SK-N-SH (cell line): Measurements from ENCODE around the gene LHX4. TPM values are rescaled to one million over a fixed set of nuclear protein-coding genes. Genes with fewer than 3 reads are reported as not detected.

ENCODE experiments used
- CTCF ChIA-PET: fragments of 300-600, 350-600 bp; formaldehyde crosslinking; extraction: SDS; loops from one replicate; lab custom pipeline; 2021; lab: Yijun Ruan, JAX
- POLR2A ChIA-PET: fragments of 350-600 bp; sonication (Branson Sonifier 250); formaldehyde crosslinking; extraction: SDS; loops from one replicate; lab custom pipeline; 2020; ENCODE audit warnings: antibody characterized with exemption, inconsistent platforms; lab: Yijun Ruan, JAX
- DNase-seq: peaks from one replicate; pipeline ENCODE4 v3.0.0; 2012
- H2AFZ ChIP-seq: fragments of 200-600 bp; sonication (generic); 2 replicates; pipeline ENCODE4 v1.8.1; 2016; ENCODE audit warnings: antibody characterized with exemption, mild to moderate bottlenecking, low read depth
- H3F3A ChIP-seq: fragments of 200-600 bp; sonication (generic); replicated peaks from 2 replicates; pipeline ENCODE3; 2016; ENCODE audit warnings: antibody characterized with exemption, mild to moderate bottlenecking; ENCODE audit not compliant: insufficient read depth
- H3K27ac ChIP-seq, 2 experiments: fragments of 200-500 bp in 1 of 2; fragments of 200-600 bp in 1 of 2; sonication (Bioruptor generic) in 1 of 2; sonication (generic), shearing (Covaris generic) in 1 of 2; 2 replicates each; pipeline versions ENCODE4 v1.5.1 to v1.6.1; 2014 to 2016; ENCODE audit warnings: low read depth in 2 of 2, inconsistent platforms in 1 of 2, low read length in 1 of 2, mild to moderate bottlenecking in 1 of 2, mixed read lengths in 1 of 2
- H3K27me3 ChIP-seq: fragments of 200-600 bp; sonication (generic), shearing (Covaris generic); 2 replicates; pipeline ENCODE4 v1.6.1; 2016; ENCODE audit warnings: mixed run types; ENCODE audit not compliant: insufficient read depth
- H3K36me3 ChIP-seq, 2 experiments: fragments of 200-500 bp in 1 of 2; fragments of 200-600 bp in 1 of 2; sonication (Bioruptor generic) in 1 of 2; sonication (generic) in 1 of 2; replicated peaks in 1 of 2; 2 replicates each; pipeline versions ENCODE3 to v1.5.1; 2014 to 2016; ENCODE audit warnings: low read length in 1 of 2, mild to moderate bottlenecking in 1 of 2; ENCODE audit not compliant: insufficient read depth in 2 of 2, control insufficient read depth in 1 of 2
- H3K4me1 ChIP-seq, 2 experiments: fragments of 200-500 bp in 1 of 2; fragments of 200-600 bp in 1 of 2; sonication (Bioruptor generic) in 1 of 2; sonication (generic), shearing (Covaris generic) in 1 of 2; 2 replicates each; pipeline versions ENCODE4 v1.5.1 to v1.6.1; 2014 to 2016; ENCODE audit warnings: low read depth in 1 of 2, low read length in 1 of 2, mixed run types in 1 of 2; ENCODE audit not compliant: insufficient read depth in 2 of 2, control insufficient read depth in 1 of 2
- H3K4me2 ChIP-seq: fragments of 200-600 bp; sonication (generic), shearing (Covaris generic); 2 replicates; pipeline ENCODE4 v1.6.1; 2017; ENCODE audit warnings: mixed run types
- H3K4me3 ChIP-seq, 2 experiments: fragments of 200-500 bp in 1 of 2; fragments of 200-600 bp in 1 of 2; sonication (Bioruptor generic) in 1 of 2; sonication (generic), shearing (Covaris generic) in 1 of 2; 2 replicates each; pipeline versions ENCODE4 v1.5.1 to v1.8.1; 2014 to 2016; ENCODE audit warnings: low read depth in 2 of 2, inconsistent platforms in 1 of 2, low read length in 1 of 2, mild to moderate bottlenecking in 1 of 2, mixed read lengths in 1 of 2, moderate library complexity in 1 of 2
- H3K79me2 ChIP-seq: fragments of 200-600 bp; sonication (generic); 2 replicates; pipeline ENCODE4 v1.8.1; 2017; ENCODE audit warnings: mild to moderate bottlenecking; ENCODE audit not compliant: insufficient read depth
- H3K9ac ChIP-seq: fragments of 200-600 bp; sonication (generic); 2 replicates; pipeline ENCODE4 v1.6.1; 2017; ENCODE audit warnings: mixed run types
- H3K9me2 ChIP-seq: fragments of 200-600 bp; sonication (generic); 2 replicates; pipeline ENCODE4 v1.6.1; 2017; ENCODE audit warnings: mixed run types
- H3K9me3 ChIP-seq: fragments of 200-600 bp; sonication (generic); 2 replicates; pipeline ENCODE4 v1.6.1; 2017; ENCODE audit warnings: mixed run types, mild to moderate bottlenecking, moderate library complexity
- H4K20me1 ChIP-seq: fragments of 200-600 bp; sonication (generic); 2 replicates; pipeline ENCODE4 v1.6.1; 2017; ENCODE audit warnings: mild to moderate bottlenecking, mixed run types; ENCODE audit not compliant: insufficient read depth
- EZH2phosphoT487 ChIP-seq: fragments of 200-600 bp; sonication (generic); IDR thresholded peaks from 2 replicates; pipeline ENCODE4 v1.6.1; 2017; ENCODE audit warnings: low read depth, mixed run types, mild to moderate bottlenecking, antibody characterized with exemption, moderate library complexity, borderline replicate concordance
- FOXJ3 ChIP-seq: sonication (generic); formaldehyde crosslinking; IDR thresholded peaks from 2 replicates; pipeline ENCODE4 v1.5.1; 2020; ENCODE audit warnings: mild to moderate bottlenecking, missing genetic modification reagents
- FOXM1 ChIP-seq: IDR thresholded peaks from 2 replicates; pipeline ENCODE4 v1.4.0; 2012; ENCODE audit warnings: low read depth, mild to moderate bottlenecking
- GABPA ChIP-seq: IDR thresholded peaks from 2 replicates; pipeline ENCODE4 v1.4.0; 2012; ENCODE audit warnings: low read depth, mild to moderate bottlenecking
- GATA2 ChIP-seq: sonication (generic); formaldehyde crosslinking; IDR thresholded peaks from 2 replicates; pipeline ENCODE4 v1.5.0; 2020; ENCODE audit warnings: mild to moderate bottlenecking, missing genetic modification reagents
- JUND ChIP-seq: IDR thresholded peaks from 2 replicates; pipeline ENCODE4 v1.4.0; 2012
- MXI1 ChIP-seq: IDR thresholded peaks from 2 replicates; pipeline ENCODE4 v1.6.1; 2012; ENCODE audit warnings: mild to moderate bottlenecking, low read depth, low read length, improper control_type of control experiment
- NFIC ChIP-seq: IDR thresholded peaks from 2 replicates; pipeline ENCODE4 v1.4.0; 2012; ENCODE audit warnings: borderline replicate concordance
- RAD21 ChIP-seq: IDR thresholded peaks from 2 replicates; pipeline ENCODE4 v1.6.1; 2012; ENCODE audit warnings: mild to moderate bottlenecking, low read length
- RFX5 ChIP-seq: IDR thresholded peaks from 2 replicates; pipeline ENCODE4 v1.6.1; 2012; ENCODE audit warnings: mild to moderate bottlenecking, improper control_type of control experiment, low read length
- TAF1 ChIP-seq: IDR thresholded peaks from 2 replicates; pipeline ENCODE4 v1.6.1; 2012; ENCODE audit warnings: low read depth, mild to moderate bottlenecking, low read length, moderate library complexity, borderline replicate concordance
- WGBS: methylation state at CpG from one replicate; pipeline ENCODE4 v1.1.6; 2017; ENCODE audit warnings: low lambda C conversion rate; 5-methylcytosine and 5-hydroxymethylcytosine counted together
- polyA plus RNA-seq, 3 experiments: library from polyadenylated mRNA; depleted of rRNA; stranded (reverse); fragments of >200 nt; gene quantifications; 2 replicates each; pipeline ENCODE4 v1.2.3, GENCODE V29; 2012
- TF ChIP-seq, protein P1 (sequence below): fragments of 150-350 bp; IDR thresholded peaks from 2 replicates; pipeline ENCODE4 v1.6.1; 2016; ENCODE audit warnings: mild to moderate bottlenecking, low read depth, low read length
- TF ChIP-seq, protein P2 (sequence below): IDR thresholded peaks from 2 replicates; pipeline ENCODE4 v1.4.0; 2012; ENCODE audit warnings: low read depth, borderline replicate concordance
- TF ChIP-seq, protein P3 (sequence below): fragments of 200-600 bp; sonication (generic); IDR thresholded peaks from 2 replicates; pipeline ENCODE4 v1.6.1; 2017; ENCODE audit warnings: antibody characterized with exemption, mild to moderate bottlenecking, moderate library complexity
- TF ChIP-seq, protein P4 (sequence below): IDR thresholded peaks from 2 replicates; pipeline ENCODE4; 2012
- TF ChIP-seq, protein P5 (sequence below): fragments of 150-350 bp; IDR thresholded peaks from 2 replicates; pipeline ENCODE4 v1.6.1; 2017; ENCODE audit warnings: antibody characterized with exemption, low read length, low read depth, borderline replicate concordance

The LHX4 gene
- polyA plus RNA-seq, 1 of the 3 experiments (the other 2 are of a cell fraction) = not detected

DNA sequence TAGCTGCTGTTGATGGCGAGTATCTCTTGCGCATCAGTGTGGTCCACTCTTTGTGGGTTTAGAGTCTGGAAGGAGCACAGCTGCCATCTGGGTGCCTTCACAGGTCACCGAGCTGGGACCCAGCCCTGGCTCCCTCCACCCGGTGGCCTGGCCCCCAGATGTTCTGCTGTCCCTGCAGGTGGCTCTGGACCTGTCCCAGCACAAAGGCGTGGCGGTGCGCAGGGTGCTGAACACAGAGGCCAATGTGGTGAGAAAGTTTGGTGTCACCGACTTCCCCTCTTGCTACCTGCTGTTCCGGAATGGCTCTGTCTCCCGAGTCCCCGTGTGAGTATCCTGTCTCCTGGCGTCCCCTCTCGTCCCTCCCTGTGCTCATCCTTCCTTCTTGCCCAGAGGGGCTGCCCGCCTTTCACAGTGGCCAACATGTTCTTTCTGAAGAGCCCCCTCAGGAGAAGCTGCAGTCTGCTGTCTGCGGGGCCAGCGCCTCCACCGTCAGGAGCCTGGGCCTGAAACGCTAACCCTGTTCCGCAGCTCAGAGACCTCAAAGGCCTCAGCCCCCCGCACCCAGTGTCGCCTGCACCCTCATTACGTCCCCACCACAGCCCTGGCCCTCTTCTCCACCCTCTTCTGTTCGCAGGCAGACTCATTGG lies 47.9 kb upstream of the LHX4 start:
- Histone ChIP-seq H3K79me2 (no peaks in the 10 kb centered on the region), H3K36me3 (peaks cover 29 to 63% of the 10 kb centered on the region in 2 experiments), H3K4me1 (peaks cover 0 to 2% of the 10 kb centered on the region in 2 experiments; a peak in 1 of 4 replicates), H3F3A (peaks cover 4% of the 10 kb centered on the region), H3K27me3 (no peaks in the 10 kb centered on the region), H3K27ac (no peak overlapping the region), H3K4me2 (no peak overlapping the region), H3K9me3 (no peaks in the 10 kb centered on the region), H2AFZ (no peak overlapping the region), H3K9ac (no peak overlapping the region), H3K9me2 (no peaks in the 10 kb centered on the region), H4K20me1 (no peaks in the 10 kb centered on the region), H3K4me3 (no peak overlapping the region)
- DNase-seq = no peak
- POLR2A ChIA-PET = no interaction called here
- CTCF ChIA-PET = interaction anchor here (1.0 to 6.8 kb wide), 13 partner anchors 13 to 320 kb away, joined by 3 to 97 read pairs (median 4); partner anchors contain the start of gene ACBD6
- 94% methylated on average over 16 of the region's 23 CpGs for WGBS
- TF ChIP-seq, protein P1, sequence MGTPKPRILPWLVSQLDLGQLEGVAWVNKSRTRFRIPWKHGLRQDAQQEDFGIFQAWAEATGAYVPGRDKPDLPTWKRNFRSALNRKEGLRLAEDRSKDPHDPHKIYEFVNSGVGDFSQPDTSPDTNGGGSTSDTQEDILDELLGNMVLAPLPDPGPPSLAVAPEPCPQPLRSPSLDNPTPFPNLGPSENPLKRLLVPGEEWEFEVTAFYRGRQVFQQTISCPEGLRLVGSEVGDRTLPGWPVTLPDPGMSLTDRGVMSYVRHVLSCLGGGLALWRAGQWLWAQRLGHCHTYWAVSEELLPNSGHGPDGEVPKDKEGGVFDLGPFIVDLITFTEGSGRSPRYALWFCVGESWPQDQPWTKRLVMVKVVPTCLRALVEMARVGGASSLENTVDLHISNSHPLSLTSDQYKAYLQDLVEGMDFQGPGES = no peak
- TF ChIP-seq EZH2phosphoT487 = no peak
- TF ChIP-seq FOXJ3 (CRISPR knock-in tag) = no peak
- TF ChIP-seq TAF1 = no peak
- no peak for TF ChIP-seq FOXM1
- no peak for TF ChIP-seq RFX5
- no peak for TF ChIP-seq GATA2 (CRISPR knock-in tag)
- TF ChIP-seq, protein P2, sequence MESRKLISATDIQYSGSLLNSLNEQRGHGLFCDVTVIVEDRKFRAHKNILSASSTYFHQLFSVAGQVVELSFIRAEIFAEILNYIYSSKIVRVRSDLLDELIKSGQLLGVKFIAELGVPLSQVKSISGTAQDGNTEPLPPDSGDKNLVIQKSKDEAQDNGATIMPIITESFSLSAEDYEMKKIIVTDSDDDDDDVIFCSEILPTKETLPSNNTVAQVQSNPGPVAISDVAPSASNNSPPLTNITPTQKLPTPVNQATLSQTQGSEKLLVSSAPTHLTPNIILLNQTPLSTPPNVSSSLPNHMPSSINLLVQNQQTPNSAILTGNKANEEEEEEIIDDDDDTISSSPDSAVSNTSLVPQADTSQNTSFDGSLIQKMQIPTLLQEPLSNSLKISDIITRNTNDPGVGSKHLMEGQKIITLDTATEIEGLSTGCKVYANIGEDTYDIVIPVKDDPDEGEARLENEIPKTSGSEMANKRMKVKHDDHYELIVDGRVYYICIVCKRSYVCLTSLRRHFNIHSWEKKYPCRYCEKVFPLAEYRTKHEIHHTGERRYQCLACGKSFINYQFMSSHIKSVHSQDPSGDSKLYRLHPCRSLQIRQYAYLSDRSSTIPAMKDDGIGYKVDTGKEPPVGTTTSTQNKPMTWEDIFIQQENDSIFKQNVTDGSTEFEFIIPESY = no peak
- no peak for TF ChIP-seq RAD21
- TF ChIP-seq MXI1 = no peak
- TF ChIP-seq, protein P3, sequence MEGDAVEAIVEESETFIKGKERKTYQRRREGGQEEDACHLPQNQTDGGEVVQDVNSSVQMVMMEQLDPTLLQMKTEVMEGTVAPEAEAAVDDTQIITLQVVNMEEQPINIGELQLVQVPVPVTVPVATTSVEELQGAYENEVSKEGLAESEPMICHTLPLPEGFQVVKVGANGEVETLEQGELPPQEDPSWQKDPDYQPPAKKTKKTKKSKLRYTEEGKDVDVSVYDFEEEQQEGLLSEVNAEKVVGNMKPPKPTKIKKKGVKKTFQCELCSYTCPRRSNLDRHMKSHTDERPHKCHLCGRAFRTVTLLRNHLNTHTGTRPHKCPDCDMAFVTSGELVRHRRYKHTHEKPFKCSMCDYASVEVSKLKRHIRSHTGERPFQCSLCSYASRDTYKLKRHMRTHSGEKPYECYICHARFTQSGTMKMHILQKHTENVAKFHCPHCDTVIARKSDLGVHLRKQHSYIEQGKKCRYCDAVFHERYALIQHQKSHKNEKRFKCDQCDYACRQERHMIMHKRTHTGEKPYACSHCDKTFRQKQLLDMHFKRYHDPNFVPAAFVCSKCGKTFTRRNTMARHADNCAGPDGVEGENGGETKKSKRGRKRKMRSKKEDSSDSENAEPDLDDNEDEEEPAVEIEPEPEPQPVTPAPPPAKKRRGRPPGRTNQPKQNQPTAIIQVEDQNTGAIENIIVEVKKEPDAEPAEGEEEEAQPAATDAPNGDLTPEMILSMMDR = no peak
- TF ChIP-seq, protein P4, sequence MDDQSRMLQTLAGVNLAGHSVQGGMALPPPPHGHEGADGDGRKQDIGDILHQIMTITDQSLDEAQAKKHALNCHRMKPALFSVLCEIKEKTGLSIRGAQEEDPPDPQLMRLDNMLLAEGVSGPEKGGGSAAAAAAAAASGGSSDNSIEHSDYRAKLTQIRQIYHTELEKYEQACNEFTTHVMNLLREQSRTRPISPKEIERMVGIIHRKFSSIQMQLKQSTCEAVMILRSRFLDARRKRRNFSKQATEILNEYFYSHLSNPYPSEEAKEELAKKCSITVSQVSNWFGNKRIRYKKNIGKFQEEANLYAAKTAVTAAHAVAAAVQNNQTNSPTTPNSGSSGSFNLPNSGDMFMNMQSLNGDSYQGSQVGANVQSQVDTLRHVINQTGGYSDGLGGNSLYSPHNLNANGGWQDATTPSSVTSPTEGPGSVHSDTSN = no peak
- TF ChIP-seq GABPA = no peak
- TF ChIP-seq NFIC = no peak
- TF ChIP-seq JUND = no peak
- TF ChIP-seq, protein P5, sequence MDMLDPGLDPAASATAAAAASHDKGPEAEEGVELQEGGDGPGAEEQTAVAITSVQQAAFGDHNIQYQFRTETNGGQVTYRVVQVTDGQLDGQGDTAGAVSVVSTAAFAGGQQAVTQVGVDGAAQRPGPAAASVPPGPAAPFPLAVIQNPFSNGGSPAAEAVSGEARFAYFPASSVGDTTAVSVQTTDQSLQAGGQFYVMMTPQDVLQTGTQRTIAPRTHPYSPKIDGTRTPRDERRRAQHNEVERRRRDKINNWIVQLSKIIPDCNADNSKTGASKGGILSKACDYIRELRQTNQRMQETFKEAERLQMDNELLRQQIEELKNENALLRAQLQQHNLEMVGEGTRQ = no peak
